Measurements from ENCODE around the gene KLRG1. TPM values are rescaled to one million over a fixed set of nuclear protein-coding genes. Genes with fewer than 3 reads are reported as not detected.

Gene KLRG1
- total RNA-seq, 1 experiment from 2014 or later, result not detected

- Histone ChIP-seq H3K9me3 (no peaks in the 10 kb centered on the region), H3K27me3 (no peaks in the 10 kb centered on the region), H3K4me3 (no peak overlapping the region), H3K36me3 (no peaks in the 10 kb centered on the region)
- DNase-seq, result no peak
Measured at GRCh38 chr12:9027161-9028059, 38.1 kb downstream of the KLRG1 start.

- no peak for DNase-seq
- no peaks in the 10 kb centered on the region for H3K36me3 ChIP-seq
- H3K27me3 ChIP-seq, result no peaks in the 10 kb centered on the region
- H3K9me3 ChIP-seq, result no peaks in the 10 kb centered on the region
- no peak overlapping the region for H3K4me3 ChIP-seq
Measured at GRCh38 chr12:9030776-9031175, 41.4 kb downstream of the KLRG1 start.

- DNase-seq, result no peak
- Histone ChIP-seq H3K9me3 (no peaks in the 10 kb centered on the region), H3K4me3 (no peak overlapping the region), H3K36me3 (no peaks in the 10 kb centered on the region), H3K27me3 (no peaks in the 10 kb centered on the region)
Measured at GRCh38 chr12:9032202-9032964, 43.0 kb downstream of the KLRG1 start.

- no peaks in the 10 kb centered on the region for H3K36me3 ChIP-seq
- no peak for DNase-seq
- H3K4me3 ChIP-seq, result no peak overlapping the region
- no peaks in the 10 kb centered on the region for H3K27me3 ChIP-seq
- no peaks in the 10 kb centered on the region for H3K9me3 ChIP-seq
Measured at GRCh38 chr12:9033265-9033887, 44.0 kb downstream of the KLRG1 start.

GRCh38 chr12:9034095-9034494 lies 44.7 kb downstream of the KLRG1 start:
- no peak for DNase-seq

GRCh38 chr12:9036227-9036626 lies 46.9 kb downstream of the KLRG1 start:
- Histone ChIP-seq H3K27me3 (0 out of 2 replicates have a peak, but pooled peaks cover 3% of the 10 kb centered on the region), H3K36me3 (no peaks in the 10 kb centered on the region), H3K4me3 (no peak overlapping the region), H3K9me3 (no peaks in the 10 kb centered on the region)
- no peak for DNase-seq

More at GRCh38 chr12:9034095-9034494, 44.7 kb downstream of the KLRG1 start:
- H3K36me3 ChIP-seq, result no peaks in the 10 kb centered on the region
- no peaks in the 10 kb centered on the region for H3K27me3 ChIP-seq
- no peak overlapping the region for H3K4me3 ChIP-seq
- no peaks in the 10 kb centered on the region for H3K9me3 ChIP-seq

- H3K36me3 ChIP-seq, result no peaks in the 10 kb centered on the region
- no peaks in the 10 kb centered on the region for H3K9me3 ChIP-seq
- H3K27me3 ChIP-seq, result 0 out of 2 replicates have a peak, but pooled peaks cover 3% of the 10 kb centered on the region
- H3K4me3 ChIP-seq, result no peak overlapping the region
- DNase-seq, result no peak
Measured at GRCh38 chr12:9037431-9037830, 48.1 kb downstream of the KLRG1 start.

- Histone ChIP-seq H3K36me3 (no peaks in the 10 kb centered on the region), H3K27me3 (0 out of 2 replicates have a peak, but pooled peaks cover 3% of the 10 kb centered on the region), H3K4me3 (no peak overlapping the region), H3K9me3 (no peaks in the 10 kb centered on the region)
- no peak for DNase-seq
Measured at GRCh38 chr12:9039397-9039977, 50.1 kb downstream of the KLRG1 start.

- Histone ChIP-seq H3K4me3 (no peak overlapping the region), H3K27me3 (0 out of 2 replicates have a peak, but pooled peaks cover 3% of the 10 kb centered on the region), H3K9me3 (no peaks in the 10 kb centered on the region), H3K36me3 (no peaks in the 10 kb centered on the region)
- no peak for DNase-seq
Measured at GRCh38 chr12:9040484-9041186, 51.3 kb downstream of the KLRG1 start.

GRCh38 chr12:9041321-9041720 lies 52.0 kb downstream of the KLRG1 start:
- Histone ChIP-seq H3K9me3 (no peaks in the 10 kb centered on the region), H3K27me3 (0 out of 2 replicates have a peak, but pooled peaks cover 3% of the 10 kb centered on the region), H3K4me3 (no peak overlapping the region), H3K36me3 (no peaks in the 10 kb centered on the region)
- no peak for DNase-seq

GRCh38 chr12:9043766-9044165 lies 54.4 kb downstream of the KLRG1 start:
- DNase-seq, result no peak
- Histone ChIP-seq H3K4me3 (no peak overlapping the region), H3K9me3 (no peaks in the 10 kb centered on the region), H3K36me3 (no peaks in the 10 kb centered on the region), H3K27me3 (peaks cover 3% of the 10 kb centered on the region; the same call in 1 of the 2 replicates)

GRCh38 chr12:9047105-9047504 lies 57.8 kb downstream of the KLRG1 start:
- no peaks in the 10 kb centered on the region for H3K9me3 ChIP-seq
- peaks cover 2% of the 10 kb centered on the region for H3K27me3 ChIP-seq
- H3K36me3 ChIP-seq, result no peaks in the 10 kb centered on the region
- no peak overlapping the region for H3K4me3 ChIP-seq
- DNase-seq, result no peak

- no peak for DNase-seq
- Histone ChIP-seq H3K27me3 (peaks cover 2% of the 10 kb centered on the region), H3K4me3 (no peak overlapping the region), H3K36me3 (no peaks in the 10 kb centered on the region), H3K9me3 (no peaks in the 10 kb centered on the region)
Measured at GRCh38 chr12:9048930-9049329, 59.6 kb downstream of the KLRG1 start.

GRCh38 chr12:9049520-9050133 lies 60.3 kb downstream of the KLRG1 start:
- Histone ChIP-seq H3K36me3 (no peaks in the 10 kb centered on the region), H3K27me3 (peaks cover 6% of the 10 kb centered on the region), H3K9me3 (no peaks in the 10 kb centered on the region), H3K4me3 (no peak overlapping the region)
- no peak for DNase-seq

- Histone ChIP-seq H3K36me3 (no peaks in the 10 kb centered on the region), H3K27me3 (peaks cover 6% of the 10 kb centered on the region), H3K9me3 (no peaks in the 10 kb centered on the region), H3K4me3 (no peak overlapping the region)
- no peak for DNase-seq
Measured at GRCh38 chr12:9050521-9051157, 61.3 kb downstream of the KLRG1 start.

Data from MG63 (cell line).